GM20431 (cell line): ENCODE measurements around the gene EXOC1.
"Not testable (repeated sequence)": the region's sequence is repeated elsewhere in the genome, so short reads cannot be mapped to it uniquely, and the experiment has no call there.

Experiments used
- in situ Hi-C: fragments of 300-500 bp; cut with MseI, MboI; formaldehyde crosslinking; loops from one replicate; pipeline ENCODE4 v1.15.0; 2020; ENCODE audit warnings: low sequenced_read_pairs; ENCODE audit not compliant: unreplicated experiment

EXOC1 gene

DNA sequence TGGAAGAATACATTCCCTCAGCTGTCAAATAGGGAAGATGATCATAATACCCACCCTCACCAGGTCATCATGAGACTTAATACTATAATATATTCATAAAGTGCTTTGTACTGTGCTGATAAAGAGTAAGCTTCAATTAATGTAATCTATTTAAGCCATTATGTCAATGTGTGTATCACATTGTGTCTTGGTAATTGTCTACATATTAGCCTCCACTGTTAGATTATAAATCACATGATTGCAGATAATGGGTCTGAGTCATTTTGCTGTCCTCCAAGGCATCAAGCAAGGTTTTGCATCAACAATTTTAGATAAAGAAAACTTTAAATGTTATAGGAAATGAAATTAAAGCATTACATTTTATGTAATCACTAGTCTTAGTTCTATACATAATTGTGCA lies 50.1 kb downstream of the EXOC1 start:
- in situ Hi-C loops, result no loop called here

DNA sequence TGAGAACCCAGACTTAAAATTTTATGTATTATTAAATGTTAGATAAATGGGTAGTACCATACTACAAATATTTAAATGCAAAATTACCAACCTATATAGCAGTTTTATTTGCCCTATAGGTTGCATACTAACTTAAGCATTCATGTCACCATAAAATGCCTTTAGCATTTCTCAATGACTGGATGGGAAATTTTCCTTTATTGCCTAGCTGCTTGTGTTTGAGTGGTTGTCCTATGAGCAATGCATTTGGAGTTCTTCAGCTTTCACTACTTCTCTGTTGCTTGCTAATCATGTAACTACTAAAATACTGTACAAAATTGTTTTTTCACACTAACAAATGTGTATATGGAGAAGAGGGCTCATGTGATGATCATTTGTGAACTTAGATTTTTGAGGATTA lies 51.1 kb downstream of the EXOC1 start:
- in situ Hi-C loops, result no loop called here

DNA sequence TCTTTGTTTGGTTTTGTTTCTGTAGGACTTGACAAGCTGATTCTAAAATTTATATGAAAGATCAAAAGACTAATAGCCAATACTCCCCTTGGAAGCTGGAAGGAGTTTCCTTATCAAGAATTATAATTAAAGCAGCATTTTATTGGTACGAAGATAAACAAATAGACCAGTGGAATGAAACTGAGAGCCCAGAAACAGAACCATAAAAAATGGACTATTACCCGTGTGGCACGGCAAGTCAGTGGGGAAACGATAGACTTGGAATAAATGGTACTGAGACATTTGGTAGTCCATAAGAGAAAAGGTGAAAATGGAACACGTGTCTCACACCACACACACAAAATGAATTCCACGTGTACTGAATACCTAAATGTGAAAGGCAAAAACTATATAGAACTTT lies 52.9 kb downstream of the EXOC1 start:
- in situ Hi-C loops, result no loop called here

DNA sequence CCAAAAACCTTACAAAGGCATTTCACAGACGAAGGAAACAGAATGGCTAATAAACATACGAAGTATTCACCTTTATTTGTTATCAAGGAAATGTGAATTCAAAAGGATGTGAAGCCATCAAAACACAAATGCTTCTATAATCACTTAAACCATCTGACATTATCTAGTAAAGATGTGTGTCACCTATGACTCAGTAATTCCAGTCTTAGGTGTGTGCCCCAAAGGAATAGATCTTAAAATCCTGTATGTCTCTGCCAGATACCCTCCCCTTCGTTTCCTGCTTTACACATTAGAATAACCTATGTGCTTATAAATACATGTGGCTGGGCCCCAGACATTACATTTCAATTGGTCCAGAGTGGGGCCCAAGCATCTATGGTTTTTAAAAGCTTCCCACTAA lies 53.5 kb downstream of the EXOC1 start:
- in situ Hi-C loops, result no loop called here

DNA sequence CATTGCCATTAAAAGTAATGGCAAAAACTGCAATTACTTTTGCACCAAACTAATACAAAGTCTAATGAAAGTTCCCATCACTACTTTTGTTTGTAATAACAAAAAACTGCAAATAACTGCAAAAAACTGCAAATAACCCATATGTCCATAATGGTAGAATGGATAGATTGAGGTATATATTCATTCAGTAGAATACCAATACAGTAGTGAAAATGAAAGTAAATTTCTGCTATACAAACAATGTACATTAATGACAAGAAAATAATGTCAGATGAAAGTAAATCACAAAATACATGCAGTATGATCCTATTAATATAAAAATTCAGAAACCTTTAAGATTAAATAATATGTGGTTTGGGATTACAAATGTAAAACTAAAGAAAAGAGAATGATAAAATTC lies 54.0 kb downstream of the EXOC1 start:
- in situ Hi-C loops, result no loop called here

DNA sequence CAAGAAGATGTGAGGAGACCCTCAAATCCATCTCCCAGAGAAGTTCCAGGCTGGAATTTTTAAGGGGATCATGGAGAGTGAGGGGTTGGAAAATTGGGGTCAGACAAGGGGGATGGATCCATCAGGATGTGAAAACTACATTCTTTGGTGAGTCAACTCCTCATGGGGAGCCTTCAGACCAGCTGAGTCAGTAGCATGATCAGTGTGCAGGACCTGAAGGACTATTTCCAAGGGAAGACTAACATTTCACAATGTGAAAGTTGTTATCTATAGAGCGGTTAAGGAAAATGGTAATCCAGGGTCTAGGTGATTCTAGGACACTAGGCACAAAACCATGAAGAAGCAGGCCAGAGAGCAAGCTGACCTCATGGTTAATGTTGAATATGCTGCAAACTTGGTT lies 56.7 kb downstream of the EXOC1 start:
- in situ Hi-C loops, result no loop called here

DNA sequence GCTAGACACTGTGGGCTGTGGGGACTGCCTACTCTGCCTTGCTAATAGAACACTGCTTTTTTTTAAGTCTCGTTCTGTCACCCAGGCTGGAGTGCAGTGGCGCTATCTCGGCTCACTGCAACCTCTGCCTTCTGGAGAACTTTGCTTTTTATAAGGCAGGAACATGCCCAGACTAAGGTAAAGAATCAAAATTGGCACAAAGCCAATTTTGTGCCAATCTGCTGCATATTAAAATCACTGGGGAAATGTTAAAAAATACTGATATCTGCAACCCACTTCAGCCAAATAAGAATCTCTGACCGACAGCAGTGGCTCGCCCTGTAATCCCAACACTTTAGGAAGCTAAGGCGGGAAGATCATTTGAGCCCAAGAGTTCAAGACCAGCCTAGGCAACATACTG lies 58.8 kb downstream of the EXOC1 start:
- in situ Hi-C loops, result no loop called here

DNA sequence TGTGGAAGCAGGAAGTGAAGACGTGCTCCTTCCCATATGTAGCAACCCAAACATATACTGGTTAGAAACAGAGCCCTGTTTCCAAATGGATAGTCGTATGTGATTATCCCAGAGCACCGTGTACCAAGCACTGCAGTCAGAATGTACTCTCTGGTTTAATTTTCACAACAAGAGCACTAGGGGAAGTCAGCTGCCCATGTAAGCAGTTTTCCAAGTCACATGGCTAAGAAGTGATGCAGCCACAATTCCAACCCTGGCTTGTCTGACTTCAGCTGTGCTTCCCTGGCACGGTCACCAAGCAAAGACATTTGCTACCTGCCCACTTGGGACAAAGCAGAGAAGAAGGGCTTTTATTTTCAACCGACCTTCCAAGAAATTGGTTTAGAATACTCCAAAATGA lies 67.1 kb downstream of the EXOC1 start:
- in situ Hi-C loops, result no loop called here

DNA sequence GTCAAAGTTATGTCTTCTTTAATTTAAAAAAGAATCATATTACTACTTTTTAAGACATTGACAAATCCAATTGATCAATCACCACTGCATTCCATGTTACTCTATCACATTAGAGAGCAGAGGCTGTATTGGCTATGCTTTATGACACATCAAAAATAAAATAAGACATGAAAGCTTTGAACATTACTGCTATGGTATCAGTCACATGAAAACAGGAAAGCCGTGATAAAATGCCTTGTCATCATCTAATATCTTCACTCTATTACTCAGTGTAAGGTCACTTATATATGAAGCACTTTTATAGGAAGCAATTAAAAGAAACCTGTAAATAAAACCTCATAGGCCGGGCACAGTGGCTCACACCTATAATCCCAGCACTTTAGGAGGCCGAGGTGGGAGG lies 67.6 kb downstream of the EXOC1 start:
- in situ Hi-C loops, result no loop called here

DNA sequence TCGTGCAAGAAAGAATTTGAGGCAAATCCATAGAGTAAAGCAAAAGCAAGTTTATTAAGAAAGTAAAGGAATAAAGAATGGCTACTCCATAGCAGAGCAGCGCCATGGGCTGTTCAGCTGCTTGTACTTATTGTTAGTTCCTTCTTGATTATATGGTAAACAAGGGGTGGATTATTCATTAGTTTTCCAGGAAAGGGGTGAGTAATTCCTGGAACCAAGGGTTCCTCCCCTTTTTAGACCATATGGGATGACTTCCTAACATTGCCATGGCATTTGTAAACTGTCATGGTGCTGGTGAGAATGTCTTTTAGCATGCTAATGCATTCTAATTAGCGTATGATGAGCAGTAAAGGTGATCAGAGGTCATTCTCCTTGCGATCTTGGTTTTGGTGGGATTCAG lies 71.8 kb downstream of the EXOC1 start:
- in situ Hi-C loops, result no loop called here

DNA sequence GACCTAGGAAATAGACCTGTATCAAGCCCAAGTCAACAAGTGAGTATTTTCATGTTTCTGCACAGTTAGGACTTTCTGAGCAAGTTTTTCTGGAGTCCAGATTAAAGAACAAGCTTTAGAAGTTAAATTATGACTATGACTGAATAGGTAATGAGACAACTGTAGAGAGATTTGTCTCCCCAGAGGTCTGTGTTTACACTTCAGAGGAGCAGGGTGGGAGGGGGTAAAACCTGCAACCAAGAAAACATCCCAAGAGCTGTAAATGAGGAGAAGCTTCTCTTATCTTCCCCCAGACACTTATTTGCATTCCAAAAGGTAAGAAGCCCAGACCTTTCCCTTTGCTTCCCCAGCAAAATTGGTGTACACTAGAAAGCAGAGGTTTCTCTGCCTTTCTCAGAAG lies 73.2 kb downstream of the EXOC1 start:
- in situ Hi-C loops, result no loop called here

DNA sequence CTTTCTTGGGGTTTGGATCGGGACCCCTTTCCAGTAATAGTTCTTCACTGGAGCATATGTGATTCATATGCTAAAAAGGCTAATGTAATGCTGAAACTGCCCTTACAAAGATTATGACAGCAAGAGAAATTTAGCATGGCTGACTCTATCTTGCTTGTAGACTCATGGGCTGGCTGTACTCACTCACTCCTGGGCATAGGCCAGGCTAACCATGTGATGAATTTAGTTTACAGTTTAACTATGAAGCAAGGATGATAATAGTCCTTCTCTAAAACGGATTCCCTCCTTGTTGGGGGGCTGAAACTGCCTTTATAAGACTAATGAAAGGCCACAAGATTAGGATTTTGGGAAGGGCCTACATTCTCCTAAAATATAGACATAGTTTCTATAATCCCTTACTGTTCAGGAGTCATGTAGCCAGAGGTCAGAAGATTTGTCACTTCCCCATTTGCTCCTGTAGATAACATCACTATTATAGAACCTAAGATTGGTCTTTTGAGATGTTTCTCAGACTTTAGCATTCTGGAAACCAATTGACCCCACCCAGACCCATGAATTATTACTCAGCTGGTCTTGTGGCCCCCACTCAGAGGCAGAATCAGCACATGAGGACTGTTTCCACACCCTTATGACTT lies 74.5 kb downstream of the EXOC1 start:
- in situ Hi-C loops, result no loop called here

DNA sequence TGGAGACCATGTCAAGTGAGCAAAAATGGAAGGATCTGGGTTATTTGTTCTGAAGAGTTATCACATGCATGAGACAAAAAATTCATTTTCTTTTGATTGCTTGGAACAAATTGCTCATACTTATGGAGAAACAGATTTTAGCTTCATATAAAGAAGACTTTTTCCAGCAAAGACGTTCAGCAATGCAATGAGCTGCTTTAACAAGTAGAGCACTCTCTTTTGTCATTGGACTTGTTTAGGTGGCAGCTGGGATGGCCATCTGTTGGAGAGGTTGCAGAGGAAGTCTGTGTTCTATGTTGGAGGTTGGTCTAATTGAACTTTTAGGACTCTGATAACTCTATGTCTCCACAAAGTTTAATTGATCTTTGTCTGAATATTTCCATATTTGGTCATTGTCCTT lies 75.4 kb downstream of the EXOC1 start:
- in situ Hi-C loops, result no loop called here

DNA sequence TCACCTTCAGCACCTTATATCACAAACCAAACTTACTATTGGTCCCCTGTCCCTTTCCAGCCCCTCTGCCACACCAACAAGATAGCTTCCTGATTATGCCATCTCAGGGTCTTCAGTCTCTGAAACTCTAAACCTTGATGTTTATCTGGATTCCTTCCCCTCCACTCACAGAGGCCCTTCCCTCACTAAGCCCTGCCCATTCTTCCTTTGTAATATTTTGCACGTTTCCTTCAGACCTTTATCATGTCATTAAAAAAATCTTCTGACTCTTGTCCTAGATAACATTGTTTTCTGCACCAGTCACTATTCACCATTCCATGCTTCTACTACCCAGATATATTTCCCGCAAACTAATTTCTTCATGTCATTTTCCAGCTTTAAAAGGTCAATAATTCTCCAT lies 77.6 kb downstream of the EXOC1 start:
- in situ Hi-C loops, result no loop called here

DNA sequence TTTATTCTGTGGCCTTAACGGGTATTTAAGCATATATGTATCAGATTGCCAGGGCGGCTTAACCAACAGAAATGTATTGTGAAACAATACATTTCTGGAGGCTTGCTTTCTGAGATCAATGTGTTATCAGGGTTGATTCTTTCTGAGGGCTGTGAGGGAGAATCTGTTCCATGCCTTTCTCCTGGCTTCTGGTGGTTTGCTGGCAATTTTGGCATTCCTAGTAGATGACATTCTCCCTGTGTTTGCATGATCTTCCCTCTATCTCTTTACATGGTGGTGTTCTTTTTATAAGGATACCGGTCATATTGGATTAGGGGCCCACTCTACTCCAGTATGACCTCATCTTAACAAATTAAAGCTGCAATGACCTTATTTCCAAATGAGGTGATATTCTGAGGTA lies 78.4 kb downstream of the EXOC1 start:
- in situ Hi-C loops, result no loop called here

DNA sequence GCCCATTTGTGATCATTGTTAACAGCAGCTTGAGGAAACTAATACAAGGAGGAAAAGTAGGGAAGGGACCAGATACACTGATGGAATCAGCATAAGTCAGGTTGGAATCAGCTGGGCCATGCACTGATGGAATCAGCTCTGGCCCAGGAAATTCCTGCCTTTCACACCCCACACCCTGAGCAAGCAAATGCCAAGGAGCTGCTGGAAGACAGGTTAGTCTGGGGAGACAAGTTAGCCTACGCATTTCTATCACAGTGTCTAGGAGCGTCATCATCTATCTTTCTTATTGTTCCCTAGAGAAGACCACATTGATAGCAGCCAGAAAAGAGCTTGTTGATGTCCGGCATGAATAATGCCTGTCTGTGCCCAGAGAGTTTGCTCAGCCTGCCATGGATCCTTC lies 79.1 kb downstream of the EXOC1 start:
- in situ Hi-C loops, result no loop called here

DNA sequence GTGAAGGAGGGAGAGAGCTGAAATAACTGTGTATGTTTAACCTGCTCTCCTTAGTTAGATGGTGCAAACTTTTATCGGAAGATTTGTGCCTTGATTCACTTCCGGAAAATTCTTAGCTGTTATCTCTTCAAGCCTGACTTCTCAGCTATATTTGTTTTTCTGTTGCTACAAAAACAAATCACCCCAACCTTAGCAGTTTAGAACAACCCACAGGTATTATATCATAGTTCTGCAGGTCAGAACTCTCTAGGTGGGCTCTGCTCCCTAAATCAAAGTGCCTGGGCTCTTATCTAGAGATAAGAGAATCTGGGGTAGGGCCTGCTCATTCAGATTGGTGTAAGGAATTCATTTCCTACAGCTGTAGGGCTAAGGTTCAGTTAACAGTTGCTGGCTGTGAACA lies 80.2 kb downstream of the EXOC1 start:
- in situ Hi-C loops, result no loop called here

DNA sequence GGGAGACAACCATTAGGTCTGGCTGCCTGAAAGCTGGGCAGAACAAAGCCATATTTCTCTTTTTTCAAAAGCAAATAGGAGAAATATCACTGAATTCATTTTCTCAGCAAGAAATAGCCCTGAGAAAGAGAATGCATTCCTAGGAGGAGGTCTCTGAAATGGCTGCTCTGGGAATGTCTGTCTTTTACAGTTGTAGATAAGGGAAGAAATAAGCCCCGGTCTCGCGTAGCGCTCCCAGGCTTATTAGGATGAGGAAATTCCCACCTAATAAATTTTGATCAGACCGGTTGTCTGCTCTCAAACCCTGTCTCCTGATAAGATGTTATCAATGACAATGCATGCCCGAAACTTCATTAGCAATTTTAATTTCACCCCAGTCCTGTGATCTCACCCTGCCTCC lies 82.5 kb downstream of the EXOC1 start:
- in situ Hi-C loops, result not testable (repeated sequence)

DNA sequence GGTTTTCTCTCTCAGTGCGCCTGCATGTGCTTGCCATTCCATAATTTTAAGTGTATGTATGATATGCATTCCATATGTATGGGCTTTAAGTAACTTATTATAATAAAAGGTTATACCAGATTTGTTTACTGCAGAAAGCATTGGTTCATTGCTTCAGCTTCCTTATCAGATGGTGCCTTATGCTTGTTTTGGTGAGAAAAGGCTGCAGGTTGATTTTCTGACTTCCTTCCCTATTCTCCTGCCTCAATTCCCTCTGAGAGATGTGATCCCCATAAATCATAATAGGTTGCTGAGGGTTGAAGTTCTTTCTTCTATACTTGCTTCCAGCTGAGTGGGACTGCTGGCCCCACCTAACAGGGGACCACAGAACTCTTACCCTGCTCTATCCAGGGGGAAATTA lies 85.0 kb downstream of the EXOC1 start:
- in situ Hi-C loops, result no loop called here

DNA sequence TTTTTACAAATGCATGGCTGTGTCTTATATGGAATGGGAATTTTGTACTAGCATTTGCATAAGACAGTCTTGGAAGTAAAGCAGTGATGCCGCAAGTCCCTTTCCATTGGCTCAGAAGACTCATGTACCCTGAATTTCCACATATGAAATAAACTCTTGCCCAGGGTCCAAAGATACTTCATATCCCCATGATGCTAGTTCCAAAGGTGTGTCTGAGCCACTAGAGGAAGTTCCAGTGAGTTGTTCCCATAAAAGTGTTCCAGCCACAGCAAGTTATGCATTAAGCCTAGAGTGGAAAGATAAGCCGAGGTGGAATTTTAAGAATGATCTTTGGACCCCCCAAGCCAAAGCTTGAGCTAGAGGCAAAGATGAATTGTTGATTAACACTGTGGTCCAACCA lies 86.0 kb downstream of the EXOC1 start:
- in situ Hi-C loops, result no loop called here

DNA sequence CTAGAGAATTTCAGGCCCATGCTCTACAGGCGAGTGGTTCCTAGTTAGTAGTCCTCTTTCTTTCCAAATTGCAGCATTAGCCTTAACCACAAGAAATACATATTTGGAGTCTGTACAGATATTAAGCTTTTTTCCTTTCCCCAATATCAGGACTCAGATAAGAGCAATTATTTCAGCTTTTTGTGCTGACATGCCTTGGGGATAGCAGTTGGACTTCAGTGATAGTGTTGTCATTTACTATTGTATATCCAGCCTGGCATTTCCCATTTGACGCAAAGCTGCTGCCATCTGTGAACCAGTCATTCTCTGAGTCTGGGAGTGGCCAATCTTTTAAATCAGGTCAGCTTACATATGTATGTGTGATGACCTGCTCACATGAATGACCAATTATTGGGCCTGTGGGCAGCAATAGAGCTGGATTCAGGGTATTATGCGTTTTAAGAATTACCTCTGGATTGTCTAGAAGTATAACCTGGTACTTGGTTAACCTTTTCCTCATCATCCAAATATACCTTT lies 88.5 kb downstream of the EXOC1 start:
- in situ Hi-C loops, result no loop called here

DNA sequence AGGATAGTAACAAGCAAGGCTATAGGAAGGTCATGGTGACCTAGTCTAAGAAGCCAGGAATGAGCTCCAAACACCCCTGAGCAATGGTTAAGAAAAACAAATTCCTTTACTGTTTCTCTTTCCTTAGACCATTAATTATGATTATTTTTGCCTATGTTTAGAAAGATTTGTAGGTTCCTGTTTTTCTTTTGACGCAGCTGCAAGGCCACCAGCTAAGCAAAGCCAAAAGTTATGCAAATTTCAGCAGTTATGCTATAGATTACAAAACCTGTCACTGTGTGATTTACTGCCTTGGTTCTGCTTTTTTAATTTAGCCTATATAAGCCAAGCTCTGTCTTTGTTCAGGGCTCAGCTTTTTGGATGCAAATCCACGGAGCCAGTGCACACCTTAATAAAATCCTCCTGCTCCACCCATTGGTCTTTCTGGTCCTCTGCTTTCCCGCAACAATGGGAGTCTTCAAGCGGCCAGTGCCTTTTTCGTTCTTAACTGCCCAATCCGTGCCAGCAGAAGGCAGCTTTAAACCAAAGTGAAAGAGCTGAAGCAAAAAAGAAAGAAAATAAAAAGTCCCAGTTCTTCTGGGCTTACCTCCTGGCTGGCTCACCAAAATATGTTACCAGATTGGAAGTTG lies 93.9 kb downstream of the EXOC1 start:
- in situ Hi-C loops, result no loop called here
